Stimulated activated CD8-positive, alpha-beta memory T cell treated with anti-CD3 and anti-CD28 coated beads, Interleukin-7, amount 100 ng/mL, for 1 hour (primary cell): ENCODE data around the gene LRP8.
"Not testable (repeated sequence)": the region's sequence is repeated elsewhere in the genome, so short reads cannot be mapped to it uniquely, and the experiment has no call there.

Source experiments
- DNase-seq, 2 donors: peaks; one replicate each; pipeline ENCODE4 v3.0.0-alpha.2; 2020; ENCODE audit warnings: low read depth in 2 of 2

LRP8 gene

GRCh38 chr1:53284224-53285020 is 43.4 kb downstream of the LRP8 start:
- no peak for DNase-seq

GRCh38 chr1:53283156-53283555 is 44.7 kb downstream of the LRP8 start:
- not testable (repeated sequence) for DNase-seq

- DNase-seq: no peak
Observed at GRCh38 chr1:53281133-53281532, 46.7 kb downstream of the LRP8 start.

DNA sequence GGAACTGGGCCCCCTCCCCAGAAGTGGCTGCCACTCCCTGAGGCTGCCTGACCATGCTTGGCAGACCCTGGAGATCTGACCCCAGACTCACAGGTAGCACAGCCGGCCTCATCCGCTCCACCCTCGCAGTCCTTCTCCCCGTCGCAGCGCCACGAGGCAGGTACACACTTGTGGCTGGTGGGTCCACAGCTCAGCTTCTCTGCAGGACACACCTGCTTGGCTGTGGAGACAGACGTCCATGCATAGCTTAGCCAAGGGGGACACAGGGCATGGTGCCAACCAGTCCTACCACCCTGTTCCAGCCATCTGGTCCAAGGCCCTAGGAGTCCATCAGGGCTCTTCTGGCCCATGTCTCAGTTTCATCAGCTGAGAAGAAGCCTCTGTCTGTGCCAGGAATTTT is 47.4 kb downstream of the LRP8 start:
- no peak for DNase-seq

GRCh38 chr1:53279296-53280200 is 48.3 kb downstream of the LRP8 start:
- no peak for DNase-seq

DNA sequence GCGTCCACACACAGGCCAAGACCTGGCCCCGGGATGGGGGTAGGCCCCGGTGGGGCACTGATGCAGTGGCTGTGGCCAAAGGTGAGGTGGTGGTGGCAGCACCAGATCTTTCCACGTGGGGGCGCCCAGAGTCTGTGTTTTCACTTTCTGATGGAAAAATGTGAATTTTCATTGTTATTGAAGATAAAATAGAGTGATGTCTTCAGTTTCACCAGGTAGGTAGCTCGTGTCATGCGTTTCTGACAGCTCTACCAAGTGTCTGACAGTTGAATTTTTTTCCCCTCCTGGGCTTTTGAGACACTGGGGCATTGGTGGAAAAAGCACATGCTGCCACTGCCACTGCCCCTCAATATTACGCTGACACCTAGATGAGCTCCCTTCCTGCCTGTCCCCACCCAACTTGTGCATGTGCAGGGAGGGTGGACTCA is 49.6 kb downstream of the LRP8 start:
- peak; percentile 43 to 58 for DNase-seq

GRCh38 chr1:53277326-53277725 is 50.5 kb downstream of the LRP8 start:
- DNase-seq: no peak

DNA sequence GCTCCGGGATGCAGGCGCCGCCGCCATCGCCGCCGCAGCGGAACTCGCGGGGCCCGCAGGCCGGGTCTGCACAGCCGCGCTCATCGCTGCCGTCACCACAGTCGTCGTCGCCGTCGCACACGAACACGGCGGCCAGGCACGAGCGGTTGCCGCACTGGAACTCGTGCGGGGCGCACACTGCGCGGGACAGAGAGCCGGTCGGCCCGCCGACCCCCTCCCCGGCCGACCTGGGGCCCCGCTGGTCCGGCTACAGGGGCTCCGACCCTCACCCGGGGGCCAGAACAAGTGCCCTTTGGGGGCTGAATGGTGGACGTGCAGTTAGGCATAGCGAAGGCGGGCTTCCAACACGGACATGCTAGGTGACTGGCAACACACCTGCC is 51.0 kb downstream of the LRP8 start:
- DNase-seq: no peak

GRCh38 chr1:53276153-53276901 is 51.5 kb downstream of the LRP8 start:
- no peak for DNase-seq

DNA sequence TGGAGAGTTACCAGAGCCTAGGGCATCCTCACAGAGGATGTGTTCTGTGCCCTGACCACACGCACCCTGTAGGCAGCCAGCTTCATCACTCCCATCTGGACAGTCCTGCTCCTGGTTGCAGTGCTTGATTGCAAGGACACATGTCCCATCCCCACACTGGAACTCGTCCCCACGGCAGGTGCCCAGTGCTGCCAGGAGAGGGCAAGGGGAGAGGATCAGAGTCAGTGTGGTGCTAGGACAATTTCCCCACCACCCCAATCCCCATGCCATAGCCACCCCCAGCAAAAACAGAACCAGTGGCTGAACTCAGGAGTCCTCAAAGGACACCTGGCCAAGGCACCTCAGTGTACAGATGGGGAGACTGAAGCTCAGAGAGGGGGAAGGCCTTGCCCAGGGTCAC is 52.3 kb downstream of the LRP8 start:
- DNase-seq: no peak

DNA sequence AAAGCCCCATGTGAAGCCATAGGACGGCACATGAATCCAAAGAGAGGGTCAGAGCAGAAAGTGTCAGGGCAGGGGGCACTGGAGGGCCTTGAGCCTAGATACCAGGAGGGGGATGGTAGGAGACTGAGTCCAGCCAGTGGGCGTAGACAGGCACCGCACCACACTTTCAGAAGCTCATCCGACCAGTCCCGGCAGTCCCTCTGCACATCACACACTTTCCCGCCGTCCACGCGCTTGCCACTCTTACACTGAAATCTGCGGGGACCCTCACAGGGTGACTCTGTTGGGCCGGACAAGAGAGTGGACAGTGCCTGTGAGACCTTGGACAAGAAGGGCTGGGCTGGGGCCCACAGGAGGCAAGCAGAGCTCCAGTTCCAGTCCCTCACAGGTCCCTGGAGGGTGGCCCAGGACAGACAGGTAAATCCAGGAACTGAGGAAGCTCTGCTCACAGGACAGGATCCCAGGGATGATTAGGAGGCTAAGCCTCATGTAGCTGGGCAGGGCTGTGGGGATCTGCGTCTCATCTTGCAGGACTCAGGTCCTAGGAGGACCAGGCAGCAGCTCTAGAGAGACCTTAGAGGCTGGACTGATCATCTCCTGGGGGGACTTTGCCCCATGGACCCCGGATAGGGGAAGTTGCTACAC is 53.2 kb downstream of the LRP8 start:
- no peak for DNase-seq

GRCh38 chr1:53274026-53274425 is 53.8 kb downstream of the LRP8 start:
- DNase-seq: no peak

DNA sequence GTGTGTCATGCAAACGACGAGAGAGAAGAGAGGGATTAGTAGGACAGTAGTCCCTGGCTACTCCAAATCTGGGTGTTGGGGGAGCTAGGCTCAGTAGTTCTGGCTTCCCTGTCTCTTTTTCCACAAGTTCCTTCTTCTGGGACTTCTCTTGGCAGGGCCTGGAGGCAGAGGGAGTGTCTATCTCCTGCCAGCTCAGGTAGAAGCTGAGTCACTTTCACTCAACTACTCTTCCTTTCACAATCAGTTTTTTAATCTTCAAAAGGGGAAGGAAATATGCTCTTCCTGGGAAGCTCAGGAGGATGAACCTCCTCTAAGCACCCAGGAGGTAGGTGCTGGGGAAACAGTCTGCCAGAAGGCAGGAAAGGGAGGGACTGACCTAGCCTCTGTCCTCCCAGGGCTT is 54.3 kb downstream of the LRP8 start:
- DNase-seq: no peak

DNA sequence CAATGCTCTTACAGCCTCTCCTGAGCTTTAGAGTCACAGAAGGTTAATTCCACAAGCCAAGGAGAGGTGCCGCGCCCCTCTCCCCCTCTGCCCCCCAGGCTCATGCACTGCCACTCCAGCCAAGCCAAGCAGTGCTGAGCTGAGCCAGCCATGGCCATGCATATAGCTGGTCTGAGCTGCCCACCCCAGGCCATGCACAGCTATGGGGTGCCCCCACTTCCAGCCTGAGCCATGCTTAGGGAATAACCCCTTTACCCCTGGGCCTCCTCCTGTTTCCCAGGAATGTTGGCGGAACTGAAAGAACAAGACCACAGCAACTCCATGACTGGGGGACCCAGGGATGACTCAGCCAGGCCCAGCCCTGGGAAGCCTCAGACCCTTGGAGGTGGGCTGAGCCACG is 55.5 kb downstream of the LRP8 start:
- DNase-seq: no peak

GRCh38 chr1:53271446-53272090 is 56.3 kb downstream of the LRP8 start:
- no peak for DNase-seq

- no peak for DNase-seq
Observed at GRCh38 chr1:53270873-53271272, 57.0 kb downstream of the LRP8 start.

DNA sequence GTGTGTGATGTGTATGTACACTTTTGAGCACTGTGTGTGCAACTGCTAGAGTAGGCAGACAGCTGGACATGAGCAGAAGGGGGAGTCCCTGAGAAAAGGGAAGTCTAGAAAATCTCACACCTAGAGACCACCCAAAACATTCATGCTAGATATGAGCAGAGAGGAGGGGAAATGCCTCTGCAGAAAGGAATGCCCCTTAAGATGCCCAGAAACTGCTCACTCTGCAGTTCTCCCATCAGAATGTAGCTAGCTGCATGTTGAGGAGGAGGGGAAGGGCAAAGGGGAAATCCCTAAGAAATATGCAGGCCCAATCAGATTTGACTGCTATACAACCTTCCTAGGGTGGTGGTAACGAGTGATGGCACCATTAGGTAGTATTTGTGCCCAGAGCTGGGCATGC is 57.8 kb downstream of the LRP8 start:
- no peak for DNase-seq

DNA sequence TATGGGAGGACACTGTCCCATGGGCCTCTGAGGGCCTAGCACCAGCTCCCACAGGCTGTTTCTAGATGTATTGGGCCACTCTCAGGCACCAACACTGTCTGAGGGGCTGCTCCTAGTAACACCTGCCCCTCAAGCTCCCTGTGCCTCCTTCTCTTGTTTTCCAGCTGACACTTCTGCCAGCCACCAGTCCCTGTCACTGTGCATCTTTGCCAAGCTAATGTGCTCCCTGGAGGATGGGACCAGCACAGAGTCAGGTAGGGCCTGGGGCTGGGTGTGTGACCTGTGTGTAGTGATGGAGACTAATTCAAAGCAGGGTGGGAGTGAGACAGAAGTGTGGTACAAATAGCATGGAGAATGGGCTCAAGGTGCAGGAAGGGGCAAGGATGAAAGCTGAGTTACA is 60.1 kb downstream of the LRP8 start:
- DNase-seq: no peak

DNA sequence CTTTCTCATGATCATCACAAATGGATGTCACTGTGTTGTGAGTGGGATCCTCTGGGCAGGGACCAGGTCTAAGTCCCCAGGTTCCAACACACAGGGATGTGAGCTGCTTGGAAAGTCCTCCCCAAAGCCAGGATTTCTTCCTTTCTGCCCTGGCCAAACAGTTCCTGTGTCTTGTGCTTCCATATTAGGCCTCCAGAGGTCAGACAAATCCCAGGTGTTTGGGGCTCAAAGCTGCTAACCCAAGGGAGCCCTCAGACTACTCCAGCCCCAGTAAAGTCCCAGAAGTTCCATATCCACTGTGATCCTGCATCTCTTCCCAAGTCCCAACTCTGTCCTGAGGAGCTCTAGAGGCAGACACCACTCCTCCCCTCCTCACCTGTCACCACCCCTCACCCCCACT is 61.8 kb downstream of the LRP8 start:
- no peak for DNase-seq

GRCh38 chr1:53265581-53265980 is 62.3 kb downstream of the LRP8 start:
- DNase-seq: no peak

GRCh38 chr1:53264048-53264447 is 63.8 kb downstream of the LRP8 start:
- no peak for DNase-seq
